ENCODE results near the gene UQCRQ. TPM values are rescaled to one million over a fixed set of nuclear protein-coding genes. Genes with fewer than 3 reads are reported as not detected.

The UQCRQ gene
- total and polyA plus RNA-seq, 9 donors = 91.4 to 231 (median 220) TPM

GRCh38 chr5:132840313-132840712 lies 26.1 kb upstream of the UQCRQ start:
- Histone ChIP-seq H3K9me3 (no peaks in the 10 kb centered on the region), H3K4me1 (ENCODE audit: insufficient read depth) (no peaks in the 10 kb centered on the region), H3K36me3 (no peaks in the 10 kb centered on the region), H3K27ac (no peak overlapping the region), H3K27me3 (no peaks in the 10 kb centered on the region), H3K4me3 (no peak overlapping the region)
- no peak for TF ChIP-seq EP300 (IDR thresholded peaks at IDR 0.05)
- TF ChIP-seq POLR2A (IDR thresholded peaks at IDR 0.05) = no peak
- TF ChIP-seq CTCF (IDR thresholded peaks at IDR 0.05) = no peak
- 64 to 76% (median 69%) methylated on average over 3 of the region's 3 CpGs for WGBS, 3 donors
- DNase-seq = no peak
- intact Hi-C loops (cut with DNase I) = loop anchor here in 1 of 4 donors (5.0 kb wide), 1 partner anchor 1033 kb away; no protein-coding TSS in a partner anchor

- intact Hi-C loops (cut with DNase I) = loop anchor here in 1 of 4 donors (5.0 kb wide), 1 partner anchor 1034 kb away; no protein-coding TSS in a partner anchor
- 20 to 38% (median 23%) methylated on average over 1 of the region's 1 CpG for WGBS, 3 donors
- H3K27me3 ChIP-seq = no peaks in the 10 kb centered on the region
- no peaks in the 10 kb centered on the region for H3K4me1 ChIP-seq (ENCODE audit: insufficient read depth)
- no peaks in the 10 kb centered on the region for H3K36me3 ChIP-seq
- no peak overlapping the region for H3K4me3 ChIP-seq
- no peak for DNase-seq
- H3K27ac ChIP-seq = no peak overlapping the region
- H3K9me3 ChIP-seq = no peaks in the 10 kb centered on the region
- TF ChIP-seq CTCF (IDR thresholded peaks at IDR 0.05) (no peak), EP300 (IDR thresholded peaks at IDR 0.05) (no peak), POLR2A (IDR thresholded peaks at IDR 0.05) (no peak)
Observed at GRCh38 chr5:132840896-132841295, 25.5 kb upstream of the UQCRQ start.

- no peak for TF ChIP-seq CTCF (IDR thresholded peaks at IDR 0.05)
- TF ChIP-seq EP300 (IDR thresholded peaks at IDR 0.05) = no peak
- TF ChIP-seq POLR2A (IDR thresholded peaks at IDR 0.05) = no peak
- Histone ChIP-seq H3K27me3 (no peaks in the 10 kb centered on the region), H3K4me1 (ENCODE audit: insufficient read depth) (no peaks in the 10 kb centered on the region), H3K4me3 (no peak overlapping the region), H3K27ac (no peak overlapping the region), H3K36me3 (no peaks in the 10 kb centered on the region), H3K9me3 (no peaks in the 10 kb centered on the region)
- intact Hi-C loops (cut with DNase I) = loop anchor here in 1 of 4 donors (5.0 kb wide), 1 partner anchor 1034 kb away; no protein-coding TSS in a partner anchor
- 83 to 93% (median 92%) methylated on average over 4 of the region's 4 CpGs for WGBS, 3 donors
- no peak for DNase-seq
Observed at GRCh38 chr5:132841305-132841704, 25.1 kb upstream of the UQCRQ start.

GRCh38 chr5:132848270-132848669 lies 18.2 kb upstream of the UQCRQ start:
- TF ChIP-seq CTCF (IDR thresholded peaks at IDR 0.05) (no peak), POLR2A (IDR thresholded peaks at IDR 0.05) (no peak), EP300 (IDR thresholded peaks at IDR 0.05) (no peak)
- intact Hi-C loops (cut with DNase I) = no loop called here
- H3K36me3 ChIP-seq = no peaks in the 10 kb centered on the region
- H3K4me1 ChIP-seq (ENCODE audit: insufficient read depth) = no peaks in the 10 kb centered on the region
- no peak overlapping the region for H3K27ac ChIP-seq
- 89 to 95% (median 94%) methylated on average over 8 of the region's 8 CpGs for WGBS, 3 donors
- no peak for DNase-seq
- H3K9me3 ChIP-seq = no peaks in the 10 kb centered on the region
- H3K4me3 ChIP-seq = no peak overlapping the region
- no peaks in the 10 kb centered on the region for H3K27me3 ChIP-seq

Measured in ovary (tissue), 9 donors.